B cell (primary cell): ENCODE data around the gene ZC3H10. TPM values are rescaled to one million over a fixed set of nuclear protein-coding genes. Genes with fewer than 3 reads are reported as not detected.

Source experiments
- ATAC-seq: fragments of 200-7000 bp; cut with Tn5 transposase; one replicate; pipeline ENCODE4 v1.10.0; 2021; ENCODE audit warnings: low read depth, mild to moderate bottlenecking, moderate number of reproducible peaks, moderate library complexity
- CTCF ChIA-PET: fragments of 350-600 bp; sonication (Branson Sonifier 250); formaldehyde crosslinking; loops from one replicate; lab custom pipeline; 2021; ENCODE audit warnings: antibody characterized with exemption, inconsistent platforms; lab: Charles Lee
- POLR2A ChIA-PET: fragments of 350-600 bp; sonication (Branson Sonifier 250); formaldehyde crosslinking; loops from one replicate; lab custom pipeline; 2021; ENCODE audit warnings: antibody characterized with exemption; lab: Charles Lee
- DNase-seq: peaks from one replicate; pipeline ENCODE4 v3.0.0; 2013
- H2AFZ ChIP-seq: 2 replicates; pipeline ENCODE4 v1.6.1; 2012; ENCODE audit warnings: mild to moderate bottlenecking, low read depth, low read length; ENCODE audit not compliant: insufficient read depth, poor library complexity, severe bottlenecking
- H3K27ac ChIP-seq, 2 donors: 1 replicate in 1 of 2; 2 replicates in 1 of 2; pipeline ENCODE4 v1.5.1; 2012 to 2013; ENCODE audit warnings: low read length in 2 of 2, mild to moderate bottlenecking in 2 of 2, moderate library complexity in 1 of 2
- H3K27me3 ChIP-seq, 4 experiments: fragments of 200-600 bp in 1 of 4; sonication (generic) in 1 of 4; replicated peaks in 1 of 4; 1 replicate in 2 of 4; 2 replicates in 2 of 4; pipeline versions ENCODE4 v1.6.1 to v1.7.0; 2013 to 2016; ENCODE audit warnings: low read length in 3 of 4, mild to moderate bottlenecking in 2 of 4, mixed read lengths in 1 of 4, moderate library complexity in 1 of 4; ENCODE audit not compliant: insufficient read depth in 4 of 4, control insufficient read depth in 3 of 4; ENCODE audit errors: control extremely low read depth in 1 of 4
- H3K36me3 ChIP-seq, 2 experiments: replicated peaks in 1 of 2; 1 replicate in 1 of 2; 2 replicates in 1 of 2; pipeline versions ENCODE4 v1.6.1 to v1.7.1; 2013; ENCODE audit warnings: low read length in 1 of 2; ENCODE audit not compliant: insufficient read depth in 2 of 2, control insufficient read depth in 1 of 2; ENCODE audit errors: control extremely low read depth in 1 of 2, extremely low read depth in 1 of 2
- H3K4me1 ChIP-seq, 2 donors: fragments of 200-600 bp in 1 of 2; sonication (generic) in 1 of 2; 1 replicate in 1 of 2; 2 replicates in 1 of 2; pipeline versions ENCODE4 v1.5.1 to v1.6.1; 2013 to 2017; ENCODE audit warnings: low read length in 2 of 2; ENCODE audit not compliant: control insufficient read depth in 2 of 2, insufficient read depth in 2 of 2
- H3K4me2 ChIP-seq: replicated peaks from 2 replicates; pipeline ENCODE3; 2012; ENCODE audit warnings: mild to moderate bottlenecking, low read depth, low read length; ENCODE audit not compliant: poor library complexity, severe bottlenecking
- H3K4me3 ChIP-seq, 5 experiments: fragments of 200-600 bp in 1 of 5; sonication (generic) in 1 of 5; 1 replicate in 3 of 5; 2 replicates in 2 of 5; pipeline versions ENCODE4 v1.5.1 to v1.7.0; 2011 to 2016; ENCODE audit warnings: low read length in 4 of 5, mild to moderate bottlenecking in 4 of 5, low read depth in 2 of 5, control low read depth in 1 of 5, moderate library complexity in 1 of 5; ENCODE audit not compliant: insufficient read depth in 1 of 5; ENCODE audit errors: control extremely low read depth in 1 of 5, extremely low read depth in 1 of 5
- H3K79me2 ChIP-seq: fragments of 200-600 bp; sonication (generic); one replicate; pipeline ENCODE4 v1.6.0; 2016; ENCODE audit warnings: low read length; ENCODE audit not compliant: control insufficient read depth, insufficient read depth
- H3K9ac ChIP-seq: fragments of 200-600 bp; sonication (generic); 2 replicates; pipeline ENCODE4 v1.6.1; 2017; ENCODE audit warnings: mild to moderate bottlenecking, low read length, moderate library complexity
- H3K9me3 ChIP-seq, 3 donors: one replicate each; pipeline versions ENCODE4 v1.6.1 to v1.7.1; 2013; ENCODE audit warnings: low read length in 2 of 3; ENCODE audit not compliant: control insufficient read depth in 2 of 3, insufficient read depth in 1 of 3; ENCODE audit errors: control extremely low read depth in 1 of 3
- H4K20me1 ChIP-seq: 2 replicates; pipeline ENCODE4 v1.6.0; 2012; ENCODE audit warnings: mild to moderate bottlenecking, low read length; ENCODE audit not compliant: insufficient read depth, control insufficient read depth, poor library complexity, severe bottlenecking
- H3K27ac Mint-ChIP-seq: one replicate; pipeline ENCODE4 v1.8.0; 2021; ENCODE audit warnings: mixed read lengths
- H3K27me3 Mint-ChIP-seq: one replicate; pipeline ENCODE4 v1.8.0; 2021; ENCODE audit warnings: mixed read lengths
- H3K4me1 Mint-ChIP-seq: one replicate; pipeline ENCODE4 v1.8.0; 2021; ENCODE audit warnings: mixed read lengths
- H3K4me3 Mint-ChIP-seq: one replicate; pipeline ENCODE4 v1.8.0; 2021; ENCODE audit warnings: mixed read lengths
- H3K9me3 Mint-ChIP-seq: one replicate; pipeline ENCODE4 v1.8.0; 2022; ENCODE audit warnings: mixed read lengths; ENCODE audit not compliant: insufficient read depth
- EZH2 ChIP-seq: IDR thresholded peaks from 2 replicates; pipeline ENCODE4 v1.6.1; 2012; ENCODE audit warnings: borderline replicate concordance, low read depth, mild to moderate bottlenecking, moderate library complexity, low read length; ENCODE audit not compliant: insufficient read depth, poor library complexity, severe bottlenecking
- WGBS: methylation state at CpG from one replicate; pipeline ENCODE4 v1.1.5; 2013; ENCODE audit warnings: missing lambda C conversion rate; ENCODE audit not compliant: insufficient coverage; 5-methylcytosine and 5-hydroxymethylcytosine counted together
- intact Hi-C: fragments of 100-400 bp; cut with micrococcal nuclease; formaldehyde crosslinking; loops from one replicate; pipeline ENCODE4 v1.10.0; 2022
- polyA plus RNA-seq: library from polyadenylated mRNA; depleted of rRNA; stranded (reverse); fragments of >200 nt; gene quantifications from 2 replicates; pipeline ENCODE4 v1.2.3, GENCODE V29; 2012
- total RNA-seq, 2 donors: library from RNA; stranded (reverse); fragments of 120-200 nt in 1 of 2; gene quantifications; 1 replicate in 1 of 2; 2 replicates in 1 of 2; pipeline versions ENCODE4 v1.2.3 to v1.2.4, GENCODE V29; 2013 to 2022
- TF ChIP-seq, protein P1 (sequence below): fragments of 200-600 bp; IDR thresholded peaks from one replicate; pipeline ENCODE4 v1.8.0; 2022; ENCODE audit warnings: antibody characterized with exemption, mild to moderate bottlenecking

The ZC3H10 gene
- total and polyA plus RNA-seq, 2 donors (not counting 1 experiment from before 2014, with no cell fraction given), result 4.7 to 21.7 TPM

DNA sequence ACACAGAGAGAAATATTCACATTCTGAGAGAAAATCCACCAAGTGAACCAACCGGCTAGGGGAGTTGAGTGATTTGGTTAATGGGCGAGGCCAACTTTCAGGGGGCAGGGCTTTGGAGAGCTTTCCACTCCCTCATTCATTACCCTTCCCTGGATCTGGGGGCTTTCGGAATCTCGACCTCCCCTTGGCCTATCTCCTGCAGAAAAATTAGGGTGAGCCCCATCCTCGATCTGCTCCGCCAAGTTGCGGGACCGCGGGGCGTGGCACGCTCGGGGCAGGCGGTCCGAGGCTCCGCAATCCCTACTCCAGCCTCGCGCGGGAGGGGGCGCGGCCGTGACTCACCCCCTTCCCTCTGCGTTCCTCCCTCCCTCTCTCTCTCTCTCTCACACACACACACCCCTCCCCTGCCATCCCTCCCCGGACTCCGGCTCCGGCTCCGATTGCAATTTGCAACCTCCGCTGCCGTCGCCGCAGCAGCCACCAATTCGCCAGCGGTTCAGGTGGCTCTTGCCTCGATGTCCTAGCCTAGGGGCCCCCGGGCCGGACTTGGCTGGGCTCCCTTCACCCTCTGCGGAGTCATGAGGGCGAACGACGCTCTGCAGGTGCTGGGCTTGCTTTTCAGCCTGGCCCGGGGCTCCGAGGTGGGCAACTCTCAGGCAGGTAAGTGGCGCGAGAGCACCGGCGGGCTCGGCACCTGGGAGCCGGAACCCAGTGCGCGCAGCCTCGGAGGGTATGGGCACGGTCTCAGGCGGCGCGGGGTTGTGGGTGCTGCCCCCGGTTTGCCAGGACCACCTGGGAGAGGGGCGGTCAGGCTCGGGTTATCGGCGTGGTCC is 38.1 kb upstream of the ZC3H10 start, which contains the start of gene ERBB3:
Gene ERBB3 (plus strand): TSS at position 443 of the 833 bp plus-strand sequence. CDS start 136 bp downstream, at position 579.
- H3K4me1 Mint-ChIP-seq, result peaks cover 12% of the 10 kb centered on the region
- Histone ChIP-seq H3K9me3 (peaks cover 0 to 12% (median 0%) of the 10 kb centered on the region in 3 donors), H3K4me1 (peaks cover 18 to 22% of the 10 kb centered on the region in 2 donors), H3K36me3 (no peaks in the 10 kb centered on the region), H3K79me2 (no peaks in the 10 kb centered on the region), H3K4me3 (peak within 1 kb of the TSS; percentile 53 to 91 (median 70)), H3K27me3 (peaks cover 0 to 46% (median 15%) of the 10 kb centered on the region in 4 experiments), H3K9ac (peak within 1 kb of the TSS; percentile 79), H3K4me2 (peak within 1 kb of the TSS; percentile 100), H3K27ac (no peak within 1 kb of the TSS), H4K20me1 (no peaks in the 10 kb centered on the region), H2AFZ (peak within 1 kb of the TSS; percentile 91)
- WGBS, result 2% methylated on average over 57 of the region's 59 CpGs
- ChIA-PET POLR2A (interaction anchor here (2.1 kb wide), 1 partner anchor 24 kb away, joined by 5 read pairs; the partner anchor contains the start of gene PA2G4), CTCF (interaction anchor here (0.9 to 1.6 kb wide), 7 partner anchors 11 to 337 kb away, joined by 3 read pairs; partner anchors contain the start of genes GDF11, STAT2 and ZC3H10)
- peak; percentile 55 for DNase-seq
- H3K4me3 Mint-ChIP-seq, result peak within 1 kb of the TSS; percentile 91
- no peak within 1 kb of the TSS for H3K27ac Mint-ChIP-seq
- H3K27me3 Mint-ChIP-seq, result peaks cover 17% of the 10 kb centered on the region
- H3K9me3 Mint-ChIP-seq, result no peaks in the 10 kb centered on the region
- intact Hi-C loops, result loop anchor here (1.0 kb wide), 1 partner anchor 38 kb away; the partner anchor contains the start of gene ZC3H10
- no peak for TF ChIP-seq EZH2
- TF ChIP-seq, protein P1, sequence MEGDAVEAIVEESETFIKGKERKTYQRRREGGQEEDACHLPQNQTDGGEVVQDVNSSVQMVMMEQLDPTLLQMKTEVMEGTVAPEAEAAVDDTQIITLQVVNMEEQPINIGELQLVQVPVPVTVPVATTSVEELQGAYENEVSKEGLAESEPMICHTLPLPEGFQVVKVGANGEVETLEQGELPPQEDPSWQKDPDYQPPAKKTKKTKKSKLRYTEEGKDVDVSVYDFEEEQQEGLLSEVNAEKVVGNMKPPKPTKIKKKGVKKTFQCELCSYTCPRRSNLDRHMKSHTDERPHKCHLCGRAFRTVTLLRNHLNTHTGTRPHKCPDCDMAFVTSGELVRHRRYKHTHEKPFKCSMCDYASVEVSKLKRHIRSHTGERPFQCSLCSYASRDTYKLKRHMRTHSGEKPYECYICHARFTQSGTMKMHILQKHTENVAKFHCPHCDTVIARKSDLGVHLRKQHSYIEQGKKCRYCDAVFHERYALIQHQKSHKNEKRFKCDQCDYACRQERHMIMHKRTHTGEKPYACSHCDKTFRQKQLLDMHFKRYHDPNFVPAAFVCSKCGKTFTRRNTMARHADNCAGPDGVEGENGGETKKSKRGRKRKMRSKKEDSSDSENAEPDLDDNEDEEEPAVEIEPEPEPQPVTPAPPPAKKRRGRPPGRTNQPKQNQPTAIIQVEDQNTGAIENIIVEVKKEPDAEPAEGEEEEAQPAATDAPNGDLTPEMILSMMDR, result no peak
- ATAC-seq, result peak; percentile 69
